NCI-H1436 treated with DMSO at 0.1 percent for 48 hours (cell line): ENCODE measurements around the gene THRB.

ENCODE experiments used
- DNase-seq: peaks from one replicate; lab custom pipeline; 2025; lab: John Stamatoyannopoulos, UW

THRB gene

GRCh38 chr3:24224666-24225384 lies 269.8 kb downstream of the THRB start:
- DNase-seq = no peak

GRCh38 chr3:24222165-24222805 lies 272.4 kb downstream of the THRB start:
- DNase-seq = no peak

- no peak for DNase-seq
These were observed 273.6 kb downstream of the THRB start for GRCh38 chr3:24220859-24221657.

GRCh38 chr3:24215502-24215901 lies 279.1 kb downstream of the THRB start:
- DNase-seq = no peak

- no peak for DNase-seq
These were observed 283.3 kb downstream of the THRB start for GRCh38 chr3:24211381-24211780.

GRCh38 chr3:24202071-24202470 lies 292.6 kb downstream of the THRB start:
- no peak for DNase-seq

- no peak for DNase-seq
These were observed 293.3 kb downstream of the THRB start for GRCh38 chr3:24201301-24201700.

- DNase-seq = no peak
These were observed 294.8 kb downstream of the THRB start for GRCh38 chr3:24199775-24200247.

GRCh38 chr3:24199300-24199699 lies 295.4 kb downstream of the THRB start:
- DNase-seq = no peak

GRCh38 chr3:24198728-24199127 lies 295.9 kb downstream of the THRB start:
- no peak for DNase-seq

GRCh38 chr3:24197809-24198208 lies 296.8 kb downstream of the THRB start:
- DNase-seq = no peak

GRCh38 chr3:24196526-24196925 lies 298.1 kb downstream of the THRB start:
- no peak for DNase-seq

GRCh38 chr3:24195504-24196230 lies 299.0 kb downstream of the THRB start:
- no peak for DNase-seq

- DNase-seq = no peak
These were observed 302.1 kb downstream of the THRB start for GRCh38 chr3:24192469-24193056.

GRCh38 chr3:24191801-24192403 lies 302.7 kb downstream of the THRB start:
- DNase-seq = no peak

- DNase-seq = no peak
These were observed 304.4 kb downstream of the THRB start for GRCh38 chr3:24190256-24190655.

GRCh38 chr3:24185738-24186384 lies 308.8 kb downstream of the THRB start:
- DNase-seq = no peak

- no peak for DNase-seq
These were observed 310.0 kb downstream of the THRB start for GRCh38 chr3:24184528-24185176.

- no peak for DNase-seq
These were observed 311.9 kb downstream of the THRB start for GRCh38 chr3:24182756-24183155.

GRCh38 chr3:24181256-24181655 lies 313.4 kb downstream of the THRB start:
- no peak for DNase-seq
